Measurements from ENCODE around the gene FANCE. TPM values are rescaled to one million over a fixed set of nuclear protein-coding genes. Genes with fewer than 3 reads are reported as not detected.
"Not testable (repeated sequence)": the region's sequence is repeated elsewhere in the genome, so short reads cannot be mapped to it uniquely, and the experiment has no call there.

FANCE gene
- total and polyA plus RNA-seq, 7 donors: 3.8 to 15.2 (median 7.1) TPM

DNA sequence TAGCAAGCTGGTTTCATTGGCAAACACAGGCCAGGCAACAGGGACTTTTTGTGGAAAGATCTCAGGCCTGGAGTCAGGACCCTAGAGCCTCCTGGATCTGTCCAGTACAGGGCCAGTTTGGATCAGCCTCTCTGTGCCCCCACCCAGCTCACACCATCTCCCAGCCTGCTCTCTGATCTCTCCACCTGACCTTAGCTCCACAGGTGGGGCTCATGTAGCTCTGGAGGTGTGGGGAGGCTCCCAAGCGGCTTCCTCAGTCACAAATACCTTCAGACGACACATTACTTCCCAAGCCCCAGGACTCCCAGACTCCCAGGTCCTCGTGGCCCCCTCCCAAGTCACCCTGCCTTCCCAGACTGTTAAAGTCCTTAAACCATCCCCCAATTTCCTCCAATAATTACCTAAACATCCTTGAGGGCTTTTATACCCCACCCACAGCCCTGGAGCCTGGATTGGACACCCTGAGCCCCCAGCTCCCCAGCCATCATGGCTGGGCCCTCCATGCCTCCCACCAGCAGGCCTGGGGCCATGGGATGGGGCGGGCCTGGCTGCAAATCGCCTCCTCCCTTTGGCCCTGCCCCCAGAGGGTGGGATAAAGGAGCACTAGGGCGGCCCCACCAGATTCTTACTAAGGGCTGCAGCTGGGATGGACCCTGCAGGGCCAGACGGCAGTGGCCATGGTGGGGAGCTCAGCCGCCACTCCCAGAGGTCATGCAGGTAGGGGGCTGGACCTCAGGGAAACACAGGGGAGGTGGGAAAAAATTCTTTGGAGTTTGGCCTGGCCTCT is 15.9 kb upstream of the FANCE start:
- no peak overlapping the region for H3K27ac ChIP-seq
- no peak for DNase-seq
- no peaks in the 10 kb centered on the region for H3K27me3 ChIP-seq (ENCODE audit: insufficient read depth in 3 of 3, low read length in 2 of 3)
- H3K4me1 ChIP-seq: peaks cover 11% of the 10 kb centered on the region
- WGBS, 3 donors: 85% methylated on average over 8 of the region's 8 CpGs
- H3K4me3 ChIP-seq: no peak overlapping the region
- no peak for ATAC-seq
- no peaks in the 10 kb centered on the region for H3K36me3 ChIP-seq (ENCODE audit: insufficient read depth in 1 of 2, low read depth in 1 of 2)
- TF ChIP-seq, protein P1, sequence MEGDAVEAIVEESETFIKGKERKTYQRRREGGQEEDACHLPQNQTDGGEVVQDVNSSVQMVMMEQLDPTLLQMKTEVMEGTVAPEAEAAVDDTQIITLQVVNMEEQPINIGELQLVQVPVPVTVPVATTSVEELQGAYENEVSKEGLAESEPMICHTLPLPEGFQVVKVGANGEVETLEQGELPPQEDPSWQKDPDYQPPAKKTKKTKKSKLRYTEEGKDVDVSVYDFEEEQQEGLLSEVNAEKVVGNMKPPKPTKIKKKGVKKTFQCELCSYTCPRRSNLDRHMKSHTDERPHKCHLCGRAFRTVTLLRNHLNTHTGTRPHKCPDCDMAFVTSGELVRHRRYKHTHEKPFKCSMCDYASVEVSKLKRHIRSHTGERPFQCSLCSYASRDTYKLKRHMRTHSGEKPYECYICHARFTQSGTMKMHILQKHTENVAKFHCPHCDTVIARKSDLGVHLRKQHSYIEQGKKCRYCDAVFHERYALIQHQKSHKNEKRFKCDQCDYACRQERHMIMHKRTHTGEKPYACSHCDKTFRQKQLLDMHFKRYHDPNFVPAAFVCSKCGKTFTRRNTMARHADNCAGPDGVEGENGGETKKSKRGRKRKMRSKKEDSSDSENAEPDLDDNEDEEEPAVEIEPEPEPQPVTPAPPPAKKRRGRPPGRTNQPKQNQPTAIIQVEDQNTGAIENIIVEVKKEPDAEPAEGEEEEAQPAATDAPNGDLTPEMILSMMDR (IDR thresholded peaks at IDR 0.05): no peak
- intact Hi-C loops (cut with DNase I): no loop called here
- no peaks in the 10 kb centered on the region for H3K9me3 ChIP-seq

DNA sequence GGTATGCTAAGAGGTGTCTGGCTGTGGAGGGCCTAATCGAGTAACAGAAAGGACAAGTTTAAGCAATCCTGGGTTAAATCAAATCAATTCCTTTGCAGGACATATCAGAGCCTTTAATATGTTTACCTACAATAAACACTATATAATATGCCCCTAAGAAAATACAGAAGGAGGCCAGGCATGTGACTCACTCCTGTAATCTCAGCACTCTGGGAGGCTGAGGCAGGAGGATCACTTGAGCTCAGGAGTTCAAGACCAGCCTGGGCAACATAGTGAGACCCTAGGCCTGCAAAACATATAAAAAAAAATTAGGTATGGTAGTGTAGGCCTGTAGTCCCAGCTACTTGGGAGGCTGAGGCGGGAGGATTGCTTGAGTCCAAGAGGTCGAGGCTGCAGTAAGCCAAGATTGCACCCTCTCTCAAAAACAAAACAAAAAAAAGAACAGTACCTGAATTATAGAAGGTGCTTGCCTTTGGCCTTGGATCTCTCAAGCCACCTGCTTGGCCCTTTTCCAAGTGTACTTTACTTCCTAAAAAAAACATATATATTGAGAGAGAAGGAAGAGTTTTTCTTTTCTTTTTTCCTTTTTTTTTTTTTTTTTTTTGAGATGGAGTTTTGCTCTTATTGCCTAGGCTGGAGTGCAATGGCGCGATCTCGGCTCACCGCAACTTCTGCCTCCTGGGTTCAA is 13.6 kb upstream of the FANCE start:
- H3K27ac ChIP-seq; H3K36me3 ChIP-seq (ENCODE audit: insufficient read depth in 1 of 2, low read depth in 1 of 2); DNase-seq; H3K4me3 ChIP-seq; H3K27me3 ChIP-seq (ENCODE audit: insufficient read depth in 3 of 3, low read length in 2 of 3); H3K9me3 ChIP-seq; intact Hi-C loops (cut with DNase I); ATAC-seq: not testable (repeated sequence)
- H3K4me1 ChIP-seq: peaks cover 11% of the 10 kb centered on the region
- WGBS, 3 donors: 91 to 99% (median 93%) methylated on average over 3 to 7 of the region's 7 CpGs

DNA sequence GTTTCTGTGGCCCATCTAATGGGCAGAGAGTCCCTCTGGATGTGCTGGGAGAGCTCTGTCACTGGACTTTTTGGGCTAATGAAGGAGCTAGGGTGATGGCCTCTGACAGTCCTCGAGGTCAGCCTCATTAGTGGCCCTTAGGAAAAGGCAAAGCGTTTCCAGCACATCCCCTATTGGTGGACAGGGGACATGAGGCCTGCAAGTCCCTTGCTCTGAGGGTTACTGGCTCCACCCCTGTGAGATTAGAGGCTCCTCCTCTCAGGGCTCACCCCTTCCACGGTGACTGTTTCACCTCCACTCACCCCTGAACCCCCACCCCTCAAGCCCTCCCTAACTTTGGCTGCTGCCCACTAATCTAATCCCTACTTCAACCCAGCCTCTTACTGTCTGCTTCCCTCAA is 12.8 kb upstream of the FANCE start:
- TF ChIP-seq, protein P1 (IDR thresholded peaks at IDR 0.05): no peak
- H3K36me3 ChIP-seq (ENCODE audit: insufficient read depth in 1 of 2, low read depth in 1 of 2): no peaks in the 10 kb centered on the region
- H3K9me3 ChIP-seq: no peaks in the 10 kb centered on the region
- H3K27ac ChIP-seq: no peak overlapping the region
- no peak for ATAC-seq
- H3K27me3 ChIP-seq (ENCODE audit: insufficient read depth in 3 of 3, low read length in 2 of 3): no peaks in the 10 kb centered on the region
- no peak for DNase-seq
- intact Hi-C loops (cut with DNase I): no loop called here
- 31 to 47% (median 38%) methylated on average over 3 of the region's 3 CpGs for WGBS, 3 donors
- no peak overlapping the region for H3K4me3 ChIP-seq
- peaks cover 11% of the 10 kb centered on the region for H3K4me1 ChIP-seq

DNA sequence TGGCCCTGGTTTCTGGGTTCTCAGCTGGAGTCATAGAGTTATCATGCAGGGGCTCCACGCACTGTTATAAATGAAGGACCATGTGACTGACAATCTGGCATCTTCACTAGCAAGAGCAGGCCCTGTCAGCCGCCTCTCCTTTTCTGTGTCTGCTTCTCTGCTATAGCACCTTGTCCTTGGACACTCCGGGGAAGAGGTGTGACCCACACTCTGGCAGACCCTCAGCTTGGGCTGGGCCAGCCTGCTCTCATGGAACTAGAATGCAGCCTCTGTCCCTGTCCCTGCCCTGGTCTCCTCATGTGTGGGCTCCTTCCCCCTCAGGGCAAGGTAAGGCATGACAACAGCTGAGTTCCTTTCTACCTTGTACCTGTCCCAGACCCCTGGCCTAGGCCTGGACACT is 10.9 kb upstream of the FANCE start:
- TF ChIP-seq, protein P1 (IDR thresholded peaks at IDR 0.05): no peak
- H3K4me1 ChIP-seq: no peaks in the 10 kb centered on the region
- no peaks in the 10 kb centered on the region for H3K36me3 ChIP-seq (ENCODE audit: insufficient read depth in 1 of 2, low read depth in 1 of 2)
- no peak overlapping the region for H3K27ac ChIP-seq
- no peaks in the 10 kb centered on the region for H3K9me3 ChIP-seq
- ATAC-seq (no peak), DNase-seq (no peak)
- 74 to 86% (median 77%) methylated on average over 3 of the region's 3 CpGs for WGBS, 3 donors
- H3K4me3 ChIP-seq: no peak overlapping the region
- H3K27me3 ChIP-seq (ENCODE audit: insufficient read depth in 3 of 3, low read length in 2 of 3): no peaks in the 10 kb centered on the region
- intact Hi-C loops (cut with DNase I): no loop called here

DNA sequence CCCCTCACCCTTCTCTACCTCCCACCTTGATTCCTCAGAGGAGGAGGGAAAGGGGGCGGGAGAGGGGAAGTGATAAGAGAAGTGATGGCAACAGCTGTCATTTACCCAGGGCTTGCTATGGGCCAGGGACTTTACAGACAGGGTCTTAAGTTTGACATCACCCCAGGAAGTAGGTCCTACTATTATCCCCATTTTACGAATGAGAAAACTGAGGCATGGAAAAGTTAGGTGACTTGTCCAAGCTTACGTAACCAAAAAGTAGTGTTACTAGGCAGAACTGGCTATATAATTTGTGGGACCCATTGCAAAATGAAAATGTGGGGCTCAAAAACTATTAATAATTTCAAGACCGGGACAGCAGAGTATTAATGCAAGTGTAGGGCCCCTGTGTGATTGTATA is 10.5 kb upstream of the FANCE start:
- intact Hi-C loops (cut with DNase I): no loop called here
- Histone ChIP-seq H3K27me3 (ENCODE audit: insufficient read depth in 3 of 3, low read length in 2 of 3) (no peaks in the 10 kb centered on the region), H3K36me3 (ENCODE audit: insufficient read depth in 1 of 2, low read depth in 1 of 2) (no peaks in the 10 kb centered on the region), H3K4me3 (no peak overlapping the region), H3K27ac (no peak overlapping the region), H3K4me1 (no peaks in the 10 kb centered on the region), H3K9me3 (no peaks in the 10 kb centered on the region)
- ATAC-seq (no peak), DNase-seq (no peak)
- WGBS, 3 donors: 89 to 96% (median 95%) methylated on average over 4 of the region's 4 CpGs
- TF ChIP-seq, protein P1 (IDR thresholded peaks at IDR 0.05): no peak
